GM18499 (cell line): ENCODE measurements around the gene CCDC88C.

ENCODE experiments used
- ATAC-seq: cut with Tn5 transposase; IDR thresholded peaks from one replicate; pipeline ENCODE4 v1.9.1; 2021; ENCODE audit warnings: moderate number of reproducible peaks; ENCODE audit not compliant: insufficient read depth, unreplicated experiment

Gene CCDC88C

GRCh38 chr14:91368776-91369416 lies 48.7 kb downstream of the CCDC88C start:
- no peak for ATAC-seq

- peak; percentile 56 for ATAC-seq
These were observed 50.1 kb downstream of the CCDC88C start for GRCh38 chr14:91367173-91368171.

- ATAC-seq: no peak
These were observed 50.9 kb downstream of the CCDC88C start for GRCh38 chr14:91366749-91367148.

- no peak for ATAC-seq
These were observed 52.1 kb downstream of the CCDC88C start for GRCh38 chr14:91365552-91365951.

DNA sequence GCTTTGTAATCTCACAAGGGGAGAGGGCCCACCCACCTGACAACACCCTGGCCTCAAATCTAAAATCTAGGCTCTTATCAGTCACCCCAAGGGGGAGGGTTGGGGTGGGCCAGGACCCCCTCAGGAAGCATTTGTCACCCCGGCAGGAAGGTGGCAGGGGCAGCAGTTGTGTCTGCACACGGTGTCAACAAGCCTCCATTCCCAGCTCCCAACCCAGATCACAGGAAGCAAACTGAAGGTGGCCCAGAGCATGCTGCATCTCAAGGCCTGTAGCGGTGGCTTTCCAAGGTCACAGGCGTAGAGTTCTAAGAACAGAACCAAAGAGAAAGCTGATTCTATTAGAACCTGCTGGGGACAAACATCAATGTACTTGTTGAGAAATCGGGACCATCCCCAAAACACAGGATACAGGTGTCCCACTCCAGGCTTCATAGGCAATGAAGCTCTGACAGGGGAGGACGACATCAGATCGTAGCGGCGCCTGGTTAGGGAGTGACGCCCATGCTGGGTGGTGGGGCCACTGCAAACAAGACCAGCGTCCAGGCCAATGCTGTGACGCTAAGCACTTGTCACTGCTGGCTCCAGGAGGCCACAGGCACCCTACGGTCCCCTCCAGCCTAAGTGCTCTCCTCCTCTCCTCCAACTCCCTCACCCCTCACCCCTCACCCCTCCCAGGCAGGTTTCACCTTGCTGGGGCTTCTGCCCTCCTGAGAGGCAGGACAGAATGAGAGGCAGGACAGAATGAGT lies 52.9 kb downstream of the CCDC88C start:
- ATAC-seq: no peak

DNA sequence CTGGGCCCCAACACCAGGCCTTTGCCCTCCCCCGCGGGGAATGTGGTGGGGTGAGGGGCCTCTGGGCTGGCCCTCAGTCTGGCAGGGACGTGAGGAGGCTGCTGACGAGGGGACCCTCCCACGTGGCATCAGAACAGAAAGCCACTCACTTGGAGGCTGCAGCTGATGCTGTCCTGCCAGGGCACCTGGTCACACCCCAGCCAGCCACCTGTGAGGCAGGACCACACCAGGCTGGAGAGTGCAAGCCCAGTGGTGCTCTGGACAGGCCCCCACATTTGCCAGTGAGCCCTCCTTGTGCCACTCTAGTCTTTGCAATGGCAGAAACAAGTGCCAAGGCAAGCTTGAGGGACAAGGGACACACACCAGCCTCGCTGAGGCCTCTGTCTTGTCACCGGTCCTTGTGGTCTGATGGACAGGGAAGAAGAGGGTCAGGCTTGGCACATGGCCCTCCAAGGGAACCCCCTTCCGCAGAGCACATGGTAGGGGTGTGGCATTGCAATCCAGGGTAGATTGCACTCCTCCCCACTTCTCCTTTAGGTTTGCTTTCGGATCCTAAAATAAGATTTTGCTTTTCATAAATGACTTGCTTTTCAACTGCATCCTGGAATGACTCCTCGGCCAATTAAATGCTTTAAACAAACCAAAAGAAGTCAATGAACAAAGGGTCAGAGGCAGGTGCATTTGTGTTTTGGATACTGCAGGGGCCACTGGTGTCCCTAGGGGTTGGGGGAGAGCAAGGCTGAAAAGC lies 53.7 kb downstream of the CCDC88C start:
- peak; percentile 37 for ATAC-seq

DNA sequence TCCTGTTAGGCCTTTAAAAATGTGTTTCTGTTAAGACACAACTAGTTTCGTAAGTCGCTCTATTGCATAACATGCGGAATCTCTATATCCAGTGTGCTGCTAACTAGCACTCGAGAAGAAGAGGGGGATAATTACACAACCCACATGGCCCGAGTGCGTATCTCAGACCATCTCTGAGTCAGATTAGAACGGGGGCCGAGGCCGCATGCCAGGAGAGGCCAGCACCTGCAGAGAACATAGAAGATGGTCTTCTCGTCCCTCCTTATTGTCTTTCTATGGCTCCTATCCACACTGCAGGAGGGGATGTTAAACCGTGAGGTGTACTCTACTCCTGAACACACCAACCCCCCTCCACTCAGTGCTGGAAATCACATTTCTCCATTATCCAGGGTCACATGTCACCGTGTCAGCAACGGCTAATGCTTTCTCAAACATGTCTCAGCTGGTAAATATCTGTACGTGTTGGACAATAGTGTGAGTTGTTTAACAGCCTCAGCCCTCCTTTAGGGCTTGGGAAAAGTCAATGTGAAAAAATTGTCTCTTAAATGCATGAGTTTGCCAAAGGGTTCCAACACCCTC lies 56.3 kb downstream of the CCDC88C start:
- ATAC-seq: no peak

DNA sequence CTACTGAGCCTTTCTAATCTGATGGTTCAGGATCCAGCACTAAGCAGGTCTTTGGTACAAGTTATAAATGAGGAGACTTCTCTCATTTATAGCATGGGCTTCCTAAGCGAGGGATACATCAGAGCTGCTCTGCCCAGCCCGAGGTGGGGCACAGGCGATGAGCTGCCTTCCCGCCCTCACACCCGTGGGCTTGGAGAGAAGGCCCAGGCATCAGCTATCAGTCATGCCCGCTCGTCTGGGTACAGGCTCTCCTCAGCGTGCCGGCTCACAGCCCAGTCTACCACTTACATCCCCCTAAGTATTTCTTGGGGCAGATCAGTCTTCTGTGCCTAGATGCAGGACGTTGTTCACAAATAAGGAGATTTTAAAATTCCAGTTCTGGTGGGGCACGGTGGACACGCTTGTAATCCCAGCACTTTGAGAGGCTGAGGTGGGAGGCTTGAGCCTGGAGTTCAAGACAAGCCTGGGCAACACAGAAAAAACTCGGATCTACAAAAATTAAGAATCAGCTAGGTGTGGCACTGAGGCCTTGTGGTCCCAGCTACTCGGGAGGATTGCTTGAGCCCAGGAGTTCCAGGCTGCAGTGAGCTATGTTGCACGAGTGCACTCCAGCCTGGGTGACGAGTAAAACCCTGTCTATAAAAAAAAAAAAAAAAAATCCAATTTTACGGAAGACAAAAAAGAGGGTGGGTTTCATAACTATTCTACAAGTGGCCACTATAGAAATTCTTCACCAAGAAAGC lies 57.0 kb downstream of the CCDC88C start:
- ATAC-seq: no peak

GRCh38 chr14:91358654-91359220 lies 58.9 kb downstream of the CCDC88C start:
- no peak for ATAC-seq

DNA sequence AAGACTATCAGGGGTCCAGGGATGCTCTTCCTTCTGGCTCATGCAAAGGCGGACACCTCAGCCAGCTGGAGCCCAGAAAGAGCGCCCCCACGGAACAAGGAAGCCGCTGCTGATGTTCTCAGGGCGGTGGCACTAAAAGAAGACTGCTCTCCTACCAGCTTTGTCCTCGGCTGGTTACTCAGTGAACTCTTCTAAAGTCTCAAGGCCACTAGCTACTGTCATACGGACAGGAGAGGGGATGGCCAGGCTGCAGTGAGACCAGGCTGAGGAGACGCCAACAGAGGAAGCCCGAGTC lies 59.6 kb downstream of the CCDC88C start:
- no peak for ATAC-seq

GRCh38 chr14:91357272-91358024 lies 60.2 kb downstream of the CCDC88C start:
- no peak for ATAC-seq

- ATAC-seq: no peak
These were observed 61.3 kb downstream of the CCDC88C start for GRCh38 chr14:91356181-91356763.

GRCh38 chr14:91354979-91355685 lies 62.5 kb downstream of the CCDC88C start:
- ATAC-seq: no peak

DNA sequence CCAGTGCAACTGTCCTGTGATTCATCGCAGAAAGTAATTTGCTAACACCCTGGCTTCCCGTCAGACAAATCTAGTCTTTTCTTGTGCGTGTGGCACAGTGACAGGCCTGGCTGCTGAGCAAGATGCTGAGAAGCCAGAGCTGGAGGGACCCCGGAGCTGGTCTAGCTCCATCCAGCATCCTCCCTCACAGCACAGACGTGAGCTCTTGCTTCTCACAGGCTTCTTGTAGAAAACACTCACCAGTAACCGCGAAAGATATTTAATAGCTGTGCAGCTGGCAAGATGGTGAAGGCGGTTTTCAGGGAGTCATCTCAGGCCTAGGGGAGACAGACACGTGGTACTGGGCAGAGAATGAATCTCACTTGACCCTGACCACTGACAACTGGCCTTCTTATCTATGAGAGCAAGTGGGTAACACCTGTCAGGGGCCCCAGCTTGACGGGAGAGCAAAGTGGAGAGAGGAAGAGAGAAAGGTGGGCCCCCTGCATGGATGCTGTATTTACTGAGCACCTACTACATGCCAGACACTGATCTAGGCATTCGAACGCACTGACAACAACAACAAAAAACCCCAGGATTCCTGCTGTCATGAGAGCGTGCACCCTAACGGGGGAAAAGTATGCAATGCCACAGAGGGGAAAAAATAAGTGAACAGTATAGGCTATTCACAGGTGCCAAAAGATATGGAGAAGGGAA lies 63.3 kb downstream of the CCDC88C start:
- ATAC-seq: no peak

DNA sequence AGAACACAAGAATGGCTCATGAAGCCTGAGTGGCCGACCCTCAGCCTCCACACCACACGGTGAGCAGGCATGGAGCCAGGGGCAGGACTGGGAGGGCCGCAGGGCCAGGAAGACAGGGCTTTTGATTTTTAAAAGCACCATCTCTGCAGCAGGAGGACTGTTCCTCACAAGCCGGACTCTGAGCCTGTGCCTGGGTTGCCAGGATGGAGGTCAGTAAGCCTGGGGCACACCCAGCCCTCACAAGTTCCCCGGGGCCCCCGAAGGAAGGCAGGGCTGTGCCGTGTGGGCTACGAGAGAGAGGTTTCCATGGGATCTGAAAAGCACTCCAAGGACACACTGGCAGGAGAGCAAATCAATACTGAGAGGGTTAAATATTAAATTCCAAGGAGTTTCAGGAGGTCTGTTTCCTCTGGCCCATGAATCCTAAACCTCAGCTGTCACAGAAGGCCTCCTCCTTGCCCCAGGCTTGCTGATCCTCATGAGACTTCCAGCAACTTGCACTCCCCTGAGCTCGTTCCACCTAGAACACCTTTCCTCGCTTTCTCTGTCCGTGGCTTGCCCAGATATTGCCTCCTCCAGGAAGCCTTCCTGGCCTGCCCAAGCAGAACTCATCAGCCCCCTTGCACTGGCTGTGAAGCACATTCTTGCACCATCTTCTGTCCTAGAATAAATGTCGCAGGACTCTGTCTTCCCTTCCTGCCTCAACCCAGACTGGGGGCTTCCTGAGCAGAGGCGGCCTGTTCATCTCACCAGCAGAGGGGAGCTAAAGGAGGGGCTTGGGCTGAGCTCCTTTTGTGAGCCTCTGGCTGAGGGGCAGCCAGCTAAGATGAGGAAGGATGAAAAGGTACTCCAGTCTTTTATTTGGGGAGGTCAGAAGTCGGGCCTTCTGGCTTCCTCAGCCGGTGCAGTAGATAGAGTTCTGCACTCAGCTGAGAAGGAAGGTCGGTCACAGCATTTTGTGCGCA lies 64.6 kb downstream of the CCDC88C start:
- no peak for ATAC-seq

DNA sequence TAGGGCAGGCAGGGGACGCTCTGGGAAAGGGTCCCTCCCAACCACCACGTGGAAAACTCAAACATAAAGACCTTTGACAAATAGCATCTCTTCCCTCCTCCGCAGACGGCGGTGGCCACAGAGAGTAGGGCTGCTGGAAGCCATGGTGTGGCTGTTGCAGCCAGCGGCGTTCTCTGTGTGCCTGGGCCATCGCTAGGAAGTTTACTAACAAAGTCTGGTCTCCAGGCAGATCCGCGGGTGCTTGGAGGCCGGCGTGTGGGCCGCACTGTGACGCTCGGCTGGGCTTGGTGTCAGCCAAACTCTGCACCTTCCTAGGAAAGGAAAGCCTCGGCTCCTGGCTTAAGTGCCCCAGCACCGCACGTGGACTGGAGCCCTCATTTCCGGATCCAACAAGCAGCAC lies 65.6 kb downstream of the CCDC88C start:
- ATAC-seq: no peak
